GM12878 (cell line): ENCODE results near the gene NXNL1.

Source experiments
- CHD2 ChIP-seq: IDR thresholded peaks from 2 replicates; pipeline ENCODE4 v1.6.1; 2011; ENCODE audit warnings: low read depth, low read length, improper control_type of control experiment, borderline replicate concordance
- CREB1 ChIP-seq: IDR thresholded peaks from 2 replicates; pipeline ENCODE4 v1.6.1; 2012; ENCODE audit warnings: low read depth, mild to moderate bottlenecking, inconsistent platforms
- EP300 ChIP-seq, 2 experiments: fragments of 150-350 bp in 1 of 2; IDR thresholded peaks; 2 replicates each; pipeline ENCODE4 v1.6.1; 2011 to 2012; ENCODE audit warnings: low read depth in 2 of 2, low read length in 2 of 2, borderline replicate concordance in 1 of 2, improper control_type of control experiment in 1 of 2, inconsistent platforms in 1 of 2; ENCODE audit not compliant: control insufficient read depth in 1 of 2
- EZH2 ChIP-seq: IDR thresholded peaks from 2 replicates; pipeline ENCODE4 v1.6.1; 2012; ENCODE audit warnings: low read depth, mild to moderate bottlenecking, control low read depth, inconsistent platforms, low read length, borderline replicate concordance; ENCODE audit not compliant: control insufficient read depth
- JUNB ChIP-seq: IDR thresholded peaks from 2 replicates; pipeline ENCODE4 v1.6.1; 2016; ENCODE audit warnings: antibody characterized with exemption, mild to moderate bottlenecking
- MAX ChIP-seq: IDR thresholded peaks from 2 replicates; pipeline ENCODE4 v1.6.1; 2012; ENCODE audit warnings: low read depth, low read length, improper control_type of control experiment
- RAD21 ChIP-seq: IDR thresholded peaks from 2 replicates; pipeline ENCODE4 v1.6.1; 2011; ENCODE audit warnings: mild to moderate bottlenecking, low read depth, low read length, moderate library complexity; ENCODE audit not compliant: insufficient read depth
- SIN3A ChIP-seq: IDR thresholded peaks from 2 replicates; pipeline ENCODE4 v1.6.1; 2012; ENCODE audit warnings: low read depth, low read length, improper control_type of control experiment
- SMC3 ChIP-seq: IDR thresholded peaks from 2 replicates; pipeline ENCODE4 v1.6.1; 2011; ENCODE audit warnings: low read length, improper control_type of control experiment, borderline replicate concordance
- ZBTB11 ChIP-seq: fragments of 450-650 bp; formaldehyde crosslinking; IDR thresholded peaks from 2 replicates; pipeline ENCODE4 v1.5.0; 2022; ENCODE audit warnings: mild to moderate bottlenecking, missing genetic modification characterization
- TF ChIP-seq, protein P1 (sequence below), 3 experiments: IDR thresholded peaks in 2 of 3; conservative IDR thresholded peaks in 1 of 3; 2 replicates each; pipeline ENCODE4 v1.5.1; 2011; ENCODE audit warnings: low read depth in 3 of 3, low read length in 3 of 3, mild to moderate bottlenecking in 3 of 3, control low read depth in 2 of 3, moderate library complexity in 2 of 3, inconsistent platforms in 1 of 3, mixed read lengths in 1 of 3; ENCODE audit not compliant: control insufficient read depth in 2 of 3, insufficient read depth in 1 of 3; ENCODE audit errors: extremely low read depth in 1 of 3

DNA sequence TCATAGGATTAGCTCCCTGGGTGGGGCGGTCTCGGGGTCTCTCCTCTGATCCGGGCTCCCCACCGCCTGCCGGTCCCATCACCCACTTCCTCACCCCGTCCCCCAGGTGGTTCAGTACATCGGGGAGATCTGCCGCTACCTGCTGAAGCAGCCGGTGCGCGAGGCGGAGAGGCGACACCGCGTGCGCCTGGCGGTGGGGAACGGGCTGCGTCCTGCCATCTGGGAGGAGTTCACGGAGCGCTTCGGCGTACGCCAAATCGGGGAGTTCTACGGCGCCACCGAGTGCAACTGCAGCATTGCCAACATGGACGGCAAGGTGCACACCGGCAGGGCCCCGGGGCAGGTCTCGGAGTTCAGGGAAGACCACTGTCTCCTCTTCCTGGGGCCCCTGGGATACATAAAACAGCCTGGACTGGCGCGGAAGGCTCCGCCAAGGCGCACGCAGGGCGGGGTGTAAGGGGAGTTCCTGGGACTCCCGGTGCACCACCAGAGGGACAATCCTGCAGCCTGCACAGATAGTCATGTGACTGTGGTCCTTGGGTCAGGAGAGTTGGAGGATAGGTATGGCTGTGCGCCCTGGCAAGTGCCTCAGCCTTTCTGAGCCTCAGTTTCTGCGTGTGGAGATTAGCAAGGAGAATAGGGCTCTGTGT lies 36.5 kb upstream of the NXNL1 start:
- TF ChIP-seq EZH2 (no peak), SMC3 (no peak), MAX (no peak), ZBTB11 (no peak), RAD21 (no peak), CREB1 (no peak), CHD2 (no peak), JUNB (no peak), SIN3A (no peak), EP300 (IDR thresholded peaks at IDR 0.05; ENCODE audit: borderline replicate concordance in 1 of 2, control insufficient read depth in 1 of 2, low read depth in 2 of 2, low read length in 2 of 2) (no peak)
- TF ChIP-seq, protein P1, sequence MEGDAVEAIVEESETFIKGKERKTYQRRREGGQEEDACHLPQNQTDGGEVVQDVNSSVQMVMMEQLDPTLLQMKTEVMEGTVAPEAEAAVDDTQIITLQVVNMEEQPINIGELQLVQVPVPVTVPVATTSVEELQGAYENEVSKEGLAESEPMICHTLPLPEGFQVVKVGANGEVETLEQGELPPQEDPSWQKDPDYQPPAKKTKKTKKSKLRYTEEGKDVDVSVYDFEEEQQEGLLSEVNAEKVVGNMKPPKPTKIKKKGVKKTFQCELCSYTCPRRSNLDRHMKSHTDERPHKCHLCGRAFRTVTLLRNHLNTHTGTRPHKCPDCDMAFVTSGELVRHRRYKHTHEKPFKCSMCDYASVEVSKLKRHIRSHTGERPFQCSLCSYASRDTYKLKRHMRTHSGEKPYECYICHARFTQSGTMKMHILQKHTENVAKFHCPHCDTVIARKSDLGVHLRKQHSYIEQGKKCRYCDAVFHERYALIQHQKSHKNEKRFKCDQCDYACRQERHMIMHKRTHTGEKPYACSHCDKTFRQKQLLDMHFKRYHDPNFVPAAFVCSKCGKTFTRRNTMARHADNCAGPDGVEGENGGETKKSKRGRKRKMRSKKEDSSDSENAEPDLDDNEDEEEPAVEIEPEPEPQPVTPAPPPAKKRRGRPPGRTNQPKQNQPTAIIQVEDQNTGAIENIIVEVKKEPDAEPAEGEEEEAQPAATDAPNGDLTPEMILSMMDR (IDR thresholded peaks at IDR 0.05 in 2 of 3, conservative IDR thresholded peaks at IDR 0.05 in 1 of 3; ENCODE audit: control insufficient read depth in 2 of 3, extremely low read depth in 1 of 3, insufficient read depth in 1 of 3, low read depth in 3 of 3, low read length in 3 of 3): no peak
